Measurements from ENCODE around the gene KIF20B.
"Not testable (repeated sequence)": the region's sequence is repeated elsewhere in the genome, so short reads cannot be mapped to it uniquely, and the experiment has no call there.

The KIF20B gene

GRCh38 chr10:89789188-89789877 is 87.9 kb downstream of the KIF20B start:
- DNase-seq: no peak

GRCh38 chr10:89792187-89792586 is 90.8 kb downstream of the KIF20B start:
- DNase-seq: no peak

GRCh38 chr10:89793649-89794254 is 92.4 kb downstream of the KIF20B start:
- DNase-seq: peak; percentile 68

GRCh38 chr10:89795840-89796239 is 94.5 kb downstream of the KIF20B start:
- no peak for DNase-seq

- no peak for DNase-seq
These were observed 96.7 kb downstream of the KIF20B start for GRCh38 chr10:89798092-89798491.

- no peak for DNase-seq
These were observed 98.2 kb downstream of the KIF20B start for GRCh38 chr10:89799573-89799972.

- DNase-seq: no peak
These were observed 104.2 kb downstream of the KIF20B start for GRCh38 chr10:89805599-89806013.

GRCh38 chr10:89808842-89809241 is 107.5 kb downstream of the KIF20B start:
- DNase-seq: no peak

GRCh38 chr10:89809766-89810165 is 108.4 kb downstream of the KIF20B start:
- DNase-seq: no peak

- no peak for DNase-seq
These were observed 109.6 kb downstream of the KIF20B start for GRCh38 chr10:89810908-89811525.

- DNase-seq: no peak
These were observed 112.2 kb downstream of the KIF20B start for GRCh38 chr10:89813546-89813945.

GRCh38 chr10:89814278-89814677 is 112.9 kb downstream of the KIF20B start:
- no peak for DNase-seq

GRCh38 chr10:89815049-89815853 is 113.9 kb downstream of the KIF20B start:
- DNase-seq: no peak

GRCh38 chr10:89819008-89819407 is 117.6 kb downstream of the KIF20B start:
- not testable (repeated sequence) for DNase-seq
